ENCODE data around the gene RNF8. TPM values are rescaled to one million over a fixed set of nuclear protein-coding genes. Genes with fewer than 3 reads are reported as not detected.
"Not testable (repeated sequence)": the region's sequence is repeated elsewhere in the genome, so short reads cannot be mapped to it uniquely, and the experiment has no call there.

RNF8 gene
- total RNA-seq, 4 donors from 2014 or later = 5.9 to 42.6 (median 19.1) TPM

GRCh38 chr6:37321516-37322415, 32.0 kb upstream of the RNF8 start:
- no peaks in the 10 kb centered on the region for H3K27me3 ChIP-seq
- no peak for TF ChIP-seq POLR2A (IDR thresholded peaks at IDR 0.05)
- H3K9me3 ChIP-seq = no peaks in the 10 kb centered on the region
- H3K4me1 ChIP-seq = no peaks in the 10 kb centered on the region
- DNase-seq = no peak
- no peaks in the 10 kb centered on the region for H3K36me3 ChIP-seq
- no peak overlapping the region for H3K4me3 ChIP-seq
- intact Hi-C loops (cut with DNase I; ENCODE audit: low total_unique reads) = no loop called here
- no peak overlapping the region for H3K27ac ChIP-seq

GRCh38 chr6:37323580-37323979, 30.2 kb upstream of the RNF8 start:
- intact Hi-C loops (cut with DNase I; ENCODE audit: low total_unique reads) = no loop called here
- no peak overlapping the region for H3K27ac ChIP-seq

GRCh38 chr6:37324131-37325033, 29.4 kb upstream of the RNF8 start:
- intact Hi-C loops (cut with DNase I; ENCODE audit: low total_unique reads) = loop anchor here (5.0 kb wide), 1 partner anchor 368 kb away; no protein-coding TSS in a partner anchor
- no peak for DNase-seq
- TF ChIP-seq CTCF (IDR thresholded peaks at IDR 0.05) = no peak
- TF ChIP-seq POLR2A (IDR thresholded peaks at IDR 0.05) = no peak
- Histone ChIP-seq H3K36me3 (no peaks in the 10 kb centered on the region), H3K4me3 (no peak overlapping the region), H3K27me3 (no peaks in the 10 kb centered on the region), H3K9me3 (no peaks in the 10 kb centered on the region), H3K4me1 (no peaks in the 10 kb centered on the region), H3K27ac (no peak overlapping the region)

More at GRCh38 chr6:37323580-37323979, 30.2 kb upstream of the RNF8 start:
- Histone ChIP-seq H3K27me3 (no peaks in the 10 kb centered on the region), H3K4me1 (no peaks in the 10 kb centered on the region), H3K4me3 (no peak overlapping the region), H3K9me3 (no peaks in the 10 kb centered on the region), H3K36me3 (no peaks in the 10 kb centered on the region)
- TF ChIP-seq POLR2A (IDR thresholded peaks at IDR 0.05) (no peak), CTCF (IDR thresholded peaks at IDR 0.05) (no peak)
- no peak for DNase-seq

- H3K4me1 ChIP-seq; DNase-seq; H3K27me3 ChIP-seq; intact Hi-C loops (cut with DNase I; ENCODE audit: low total_unique reads); H3K36me3 ChIP-seq; H3K27ac ChIP-seq; H3K9me3 ChIP-seq; H3K4me3 ChIP-seq: not testable (repeated sequence)
These were observed 23.4 kb upstream of the RNF8 start for GRCh38 chr6:37330345-37330744.

GRCh38 chr6:37331047-37331446, 22.7 kb upstream of the RNF8 start:
- H3K4me3 ChIP-seq = no peak overlapping the region
- H3K9me3 ChIP-seq = no peaks in the 10 kb centered on the region
- intact Hi-C loops (cut with DNase I; ENCODE audit: low total_unique reads) = no loop called here
- no peak overlapping the region for H3K27ac ChIP-seq
- TF ChIP-seq CTCF (IDR thresholded peaks at IDR 0.05) = no peak
- DNase-seq = no peak
- H3K27me3 ChIP-seq = no peaks in the 10 kb centered on the region
- H3K4me1 ChIP-seq = no peaks in the 10 kb centered on the region
- no peaks in the 10 kb centered on the region for H3K36me3 ChIP-seq

- no peak for DNase-seq
- no peak overlapping the region for H3K27ac ChIP-seq
- H3K27me3 ChIP-seq = no peaks in the 10 kb centered on the region
- H3K4me3 ChIP-seq = no peak overlapping the region
- TF ChIP-seq POLR2A (IDR thresholded peaks at IDR 0.05) (no peak), CTCF (IDR thresholded peaks at IDR 0.05) (no peak)
- intact Hi-C loops (cut with DNase I; ENCODE audit: low total_unique reads) = no loop called here
- no peaks in the 10 kb centered on the region for H3K36me3 ChIP-seq
- H3K9me3 ChIP-seq = no peaks in the 10 kb centered on the region
- no peaks in the 10 kb centered on the region for H3K4me1 ChIP-seq
These were observed 20.9 kb upstream of the RNF8 start for GRCh38 chr6:37332894-37333293.
